Tibial artery (tissue), 4 donors: ENCODE data around the gene POLR2J3.
"Not testable (repeated sequence)": the region's sequence is repeated elsewhere in the genome, so short reads cannot be mapped to it uniquely, and the experiment has no call there.

Experiments
- DNase-seq, 2 donors: peaks; one replicate each; pipeline ENCODE4 v3.0.0-alpha.2; 2019
- H3K27ac ChIP-seq, 2 donors: fragments of 200-600 bp; sonication (generic) in 1 of 2; 1 replicate in 1 of 2; 2 replicates in 1 of 2; pipeline ENCODE4 v1.5.1; 2018 to 2019; ENCODE audit warnings: mild to moderate bottlenecking in 1 of 2
- H3K27me3 ChIP-seq, 2 donors: fragments of 200-600 bp; sonication (generic) in 1 of 2; one replicate each; pipeline versions ENCODE4 v1.5.1 to v1.6.0; 2016 to 2019
- H3K36me3 ChIP-seq, 3 donors: fragments of 200-600 bp; sonication (generic) in 2 of 3; one replicate each; pipeline ENCODE4 v1.5.1; 2016 to 2019; ENCODE audit warnings: mild to moderate bottlenecking in 2 of 3
- H3K4me1 ChIP-seq, 4 donors: fragments of 200-600 bp; sonication (generic) in 2 of 4; 1 replicate in 3 of 4; 2 replicates in 1 of 4; pipeline ENCODE4 v1.5.1; 2016 to 2019
- H3K4me3 ChIP-seq, 2 donors: fragments of 200-600 bp; sonication (generic) in 1 of 2; 1 replicate in 1 of 2; 2 replicates in 1 of 2; pipeline ENCODE4 v1.5.1; 2018 to 2019; ENCODE audit warnings: mild to moderate bottlenecking in 2 of 2
- H3K9me3 ChIP-seq, 3 donors: fragments of 200-600 bp; sonication (generic) in 1 of 3; one replicate each; pipeline ENCODE4 v1.5.1; 2016 to 2019
- intact Hi-C: fragments of 100-400 bp; cut with DNase I; formaldehyde crosslinking; loops from one replicate; pipeline ENCODE4 v1.15.0; 2023; ENCODE audit warnings: low total_unique reads

Gene POLR2J3

DNA sequence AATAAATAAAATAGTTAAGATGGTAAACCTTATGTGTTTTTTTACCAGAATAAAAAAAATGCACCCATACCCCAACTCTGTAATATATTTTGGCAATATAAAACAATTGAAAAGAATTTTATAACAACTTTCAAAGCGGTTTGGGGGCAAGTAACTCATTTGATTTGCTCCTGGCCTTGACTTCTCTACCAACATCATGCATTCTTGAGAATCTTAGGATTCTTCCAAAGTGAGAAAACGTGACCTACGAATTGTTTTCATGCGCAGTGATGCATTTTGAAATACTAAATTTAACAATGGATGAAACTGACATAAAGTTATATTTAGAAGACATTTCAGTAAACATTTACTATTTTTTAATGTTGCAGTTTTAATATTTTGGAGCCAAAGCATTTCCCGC, 51.6 kb downstream of the POLR2J3 start:
- intact Hi-C loops, H3K27me3 ChIP-seq, DNase-seq, H3K36me3 ChIP-seq, H3K4me3 ChIP-seq, H3K27ac ChIP-seq, H3K9me3 ChIP-seq, H3K4me1 ChIP-seq: not testable (repeated sequence)

DNA sequence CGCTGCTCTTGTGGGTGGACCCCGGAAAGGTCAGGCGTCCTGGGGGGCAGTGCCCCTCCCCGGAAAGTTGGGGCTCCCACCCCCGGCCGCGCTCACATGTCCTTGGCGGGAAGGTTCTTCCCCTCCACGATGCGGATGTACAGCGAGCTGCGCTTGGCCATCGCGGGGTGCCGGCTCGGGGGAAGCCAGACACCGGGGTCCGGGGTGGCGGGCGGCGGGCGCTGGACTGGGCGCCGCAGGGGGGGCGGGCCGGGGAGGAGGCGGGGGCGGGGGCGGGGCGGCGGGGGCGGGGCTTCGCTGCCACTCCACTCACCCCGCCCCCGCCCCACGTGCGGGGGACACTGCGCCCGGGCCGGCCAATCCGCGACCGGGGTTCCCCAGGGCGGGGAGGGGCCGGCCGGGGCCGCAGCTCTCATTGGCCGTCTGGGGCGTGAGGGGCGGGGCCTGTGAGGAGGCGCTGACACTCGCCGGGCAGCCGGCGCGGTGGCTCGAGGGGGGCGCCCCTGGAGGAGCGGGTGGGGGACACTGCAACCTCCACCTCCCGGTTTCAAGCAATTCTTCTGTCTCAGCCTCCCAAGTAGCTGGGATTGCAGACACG, 54.7 kb downstream of the POLR2J3 start, which contains the start of gene RASA4B:
RASA4B (minus strand) TSS at position 228 of the 598 bp plus-strand sequence; CDS start at position 161, 67 bp downstream.
- H3K27me3 ChIP-seq, H3K36me3 ChIP-seq, H3K27ac ChIP-seq, H3K9me3 ChIP-seq, H3K4me1 ChIP-seq, DNase-seq, intact Hi-C loops: not testable (repeated sequence)
- peak within 1 kb of the TSS; percentile 25 to 39 for H3K4me3 ChIP-seq
